ENCODE measurements around the gene MAP2K5.

The MAP2K5 gene

GRCh38 chr15:67777071-67777470 is 234.6 kb downstream of the MAP2K5 start:
- no peak for ATAC-seq
- TF ChIP-seq BACH2 (CRISPR knock-in tag; IDR thresholded peaks at IDR 0.05; ENCODE audit: borderline replicate concordance): no peak
- no peak for TF ChIP-seq ARNTL (CRISPR knock-in tag; IDR thresholded peaks at IDR 0.05; ENCODE audit: borderline replicate concordance, low read depth)
- TF ChIP-seq GLIS3 (CRISPR knock-in tag; IDR thresholded peaks at IDR 0.05): no peak
- TF ChIP-seq OSR1 (CRISPR knock-in tag; IDR thresholded peaks at IDR 0.05): no peak

- no peak for ATAC-seq
- TF ChIP-seq TCF4 (CRISPR knock-in tag; IDR thresholded peaks at IDR 0.05; ENCODE audit: borderline replicate concordance) (no peak), OSR1 (CRISPR knock-in tag; IDR thresholded peaks at IDR 0.05) (no peak), GLIS3 (CRISPR knock-in tag; IDR thresholded peaks at IDR 0.05) (no peak), SNAI2 (CRISPR knock-in tag; IDR thresholded peaks at IDR 0.05) (no peak), ZFP3 (CRISPR knock-in tag; IDR thresholded peaks at IDR 0.05) (no peak), ZFP30 (CRISPR knock-in tag; IDR thresholded peaks at IDR 0.05) (no peak), TOX (CRISPR knock-in tag; IDR thresholded peaks at IDR 0.05; ENCODE audit: borderline replicate concordance) (no peak), ZNF70 (CRISPR knock-in tag; IDR thresholded peaks at IDR 0.05) (no peak), PATZ1 (CRISPR knock-in tag; IDR thresholded peaks at IDR 0.05; ENCODE audit: borderline replicate concordance) (no peak), ISL1 (CRISPR knock-in tag; IDR thresholded peaks at IDR 0.05) (no peak), ZC3H10 (CRISPR knock-in tag; IDR thresholded peaks at IDR 0.05) (no peak), ZNF8 (CRISPR knock-in tag; IDR thresholded peaks at IDR 0.05) (no peak), ARNTL (CRISPR knock-in tag; IDR thresholded peaks at IDR 0.05; ENCODE audit: borderline replicate concordance, low read depth) (no peak), CSDC2 (CRISPR knock-in tag; IDR thresholded peaks at IDR 0.05) (no peak), PPARA (CRISPR knock-in tag; IDR thresholded peaks at IDR 0.05; ENCODE audit: borderline replicate concordance) (no peak), CSRNP3 (CRISPR knock-in tag; IDR thresholded peaks at IDR 0.05) (no peak), TSHZ2 (CRISPR knock-in tag; IDR thresholded peaks at IDR 0.05) (no peak)
These were observed 235.3 kb downstream of the MAP2K5 start for GRCh38 chr15:67777773-67778172.

GRCh38 chr15:67778968-67779548 is 236.6 kb downstream of the MAP2K5 start:
- ATAC-seq: no peak
- TF ChIP-seq ZFP3 (CRISPR knock-in tag; IDR thresholded peaks at IDR 0.05) (no peak), CSDC2 (CRISPR knock-in tag; IDR thresholded peaks at IDR 0.05) (no peak), TOX (CRISPR knock-in tag; IDR thresholded peaks at IDR 0.05; ENCODE audit: borderline replicate concordance) (no peak), BACH2 (CRISPR knock-in tag; IDR thresholded peaks at IDR 0.05; ENCODE audit: borderline replicate concordance) (no peak)

- no peak for ATAC-seq
These were observed 237.1 kb downstream of the MAP2K5 start for GRCh38 chr15:67779549-67780111.

More at GRCh38 chr15:67779549-67780111, 237.1 kb downstream of the MAP2K5 start:
- no peak for TF ChIP-seq ZNF8 (CRISPR knock-in tag; IDR thresholded peaks at IDR 0.05)
- TF ChIP-seq CSRNP3 (CRISPR knock-in tag; IDR thresholded peaks at IDR 0.05): no peak
- TF ChIP-seq ARNTL (CRISPR knock-in tag; IDR thresholded peaks at IDR 0.05; ENCODE audit: borderline replicate concordance, low read depth): no peak
- TF ChIP-seq ZNF565 (CRISPR knock-in tag; conservative IDR thresholded peaks at IDR 0.05; ENCODE audit: low read depth): no peak
- no peak for TF ChIP-seq ESRRG (CRISPR knock-in tag; IDR thresholded peaks at IDR 0.05)
